SHP77 (cell line): Measurements from ENCODE around the gene HOXA11.

Experiments used
- DNase-seq, 2 experiments: peaks; one replicate each; lab custom pipeline; 2025; lab: John Stamatoyannopoulos, UW

Gene HOXA11

GRCh38 chr7:27147199-27148030, 37.6 kb downstream of the HOXA11 start, which contains the start of gene HOXA6:
Gene HOXA6 (minus strand): TSS chr7:27147774. CDS start chr7:27147749, 25 bp downstream.
- DNase-seq = no peak

DNA sequence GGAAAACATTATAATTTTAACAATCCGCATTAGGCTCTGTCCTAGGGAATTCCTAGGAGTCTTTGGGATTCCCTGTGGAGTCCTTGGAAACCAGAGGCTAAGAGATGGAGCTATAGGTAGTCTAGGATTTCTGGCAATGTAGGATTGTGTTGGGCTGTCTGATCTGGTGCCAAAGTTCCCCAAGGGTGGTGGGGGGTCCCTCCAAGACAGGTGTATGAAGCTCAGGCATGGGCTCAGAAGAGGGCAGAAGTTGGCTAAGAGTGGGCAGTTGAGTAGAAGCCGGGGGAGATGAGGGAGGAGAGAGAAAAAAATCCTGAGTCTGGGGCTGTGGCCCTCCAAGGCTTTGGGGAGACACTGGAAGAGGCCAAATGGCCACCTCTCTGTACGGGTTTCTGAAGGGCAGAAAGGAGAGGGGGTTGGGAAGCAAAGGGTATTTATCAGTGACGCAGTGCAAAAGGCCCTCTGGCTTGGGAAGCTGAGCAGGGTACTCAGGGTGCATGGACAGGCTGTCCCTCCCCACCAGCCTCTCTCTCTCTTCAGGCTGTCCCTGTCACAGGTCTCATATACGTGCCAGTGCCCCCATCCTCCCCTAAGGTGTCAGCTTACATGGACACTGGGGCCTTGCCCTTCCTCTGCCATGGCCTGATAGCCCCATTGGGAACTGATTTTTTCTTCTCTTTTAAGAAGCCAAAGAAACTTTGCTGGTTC, 38.4 kb downstream of the HOXA11 start:
- DNase-seq = no peak

DNA sequence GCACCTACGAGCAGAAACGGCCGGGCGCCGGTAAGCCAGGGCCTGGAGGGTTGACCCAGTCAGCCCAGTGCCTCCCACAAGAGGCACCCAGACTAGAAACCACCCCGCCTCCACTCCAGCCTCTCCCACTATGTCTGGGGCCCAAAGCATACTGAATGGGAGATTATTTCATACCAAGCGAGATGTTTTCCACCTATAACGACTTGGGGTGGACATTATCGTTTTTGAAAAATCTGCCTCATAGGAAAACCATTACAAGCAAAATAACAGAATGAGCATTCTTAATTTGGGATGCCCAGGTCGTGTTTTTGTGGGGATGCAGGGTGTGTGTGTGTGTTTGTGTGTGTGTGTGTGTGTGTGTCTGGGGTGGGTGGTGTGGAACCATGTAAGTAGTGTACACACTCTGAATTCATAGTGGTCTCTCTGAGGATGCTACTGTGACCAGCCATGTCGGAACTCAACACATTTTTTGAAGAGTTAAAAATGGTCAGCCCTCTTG, 39.1 kb downstream of the HOXA11 start:
- DNase-seq = no peak

DNA sequence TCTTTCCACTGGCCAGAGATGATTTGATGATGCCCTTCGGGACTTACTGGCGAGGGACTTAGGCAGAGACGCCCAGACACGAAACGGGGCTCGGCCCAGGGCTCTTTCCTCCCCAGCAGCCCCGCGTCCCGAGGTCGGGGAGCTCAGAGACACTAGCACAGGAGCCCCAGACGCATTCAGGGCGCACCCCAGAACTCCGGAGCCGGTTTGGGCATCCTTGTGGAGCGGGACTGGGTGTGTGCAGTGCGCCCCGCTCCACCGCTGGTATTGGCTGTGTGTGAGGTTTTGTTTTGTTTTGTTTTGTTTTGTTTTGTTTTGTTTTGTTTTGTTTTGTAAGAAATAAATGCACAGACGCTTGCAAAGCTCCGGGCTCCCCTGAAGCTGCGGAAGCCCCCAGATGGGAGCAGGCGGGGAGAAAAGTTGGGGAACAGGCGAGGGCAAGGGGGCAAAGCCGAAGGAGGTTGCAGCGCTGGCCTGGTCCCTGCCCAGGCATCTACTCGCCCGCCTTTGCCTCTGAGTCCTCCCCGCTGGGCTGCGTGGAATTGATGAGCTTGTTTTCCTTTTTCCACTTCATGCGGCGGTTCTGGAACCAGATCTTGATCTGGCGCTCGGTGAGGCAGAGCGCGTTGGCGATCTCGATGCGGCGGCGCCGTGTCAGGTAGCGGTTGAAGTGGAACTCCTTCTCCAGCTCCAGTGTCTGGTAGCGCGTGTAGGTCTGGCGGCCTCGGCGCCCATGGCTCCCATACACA, 39.7 kb downstream of the HOXA11 start:
- no peak for DNase-seq

DNA sequence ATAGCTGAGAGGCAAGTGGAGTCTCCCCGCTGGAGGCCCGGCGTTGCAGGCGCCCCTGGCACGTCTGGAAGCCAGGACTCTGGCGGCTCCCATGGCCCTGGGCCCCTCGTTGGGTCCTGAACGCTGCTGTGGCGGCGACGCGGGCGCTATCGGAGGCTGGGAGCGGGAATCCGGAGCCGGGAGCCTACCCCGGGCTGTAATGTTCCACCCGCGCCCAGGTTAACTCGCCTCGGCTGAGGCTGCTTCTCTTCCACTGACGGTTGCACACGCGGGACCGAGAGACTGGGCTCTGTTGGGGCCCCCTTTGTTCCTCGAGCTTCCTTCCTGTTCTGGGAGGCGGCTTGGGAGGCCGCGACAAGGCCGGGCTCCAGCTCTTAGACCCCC, 40.3 kb downstream of the HOXA11 start:
- no peak for DNase-seq

DNA sequence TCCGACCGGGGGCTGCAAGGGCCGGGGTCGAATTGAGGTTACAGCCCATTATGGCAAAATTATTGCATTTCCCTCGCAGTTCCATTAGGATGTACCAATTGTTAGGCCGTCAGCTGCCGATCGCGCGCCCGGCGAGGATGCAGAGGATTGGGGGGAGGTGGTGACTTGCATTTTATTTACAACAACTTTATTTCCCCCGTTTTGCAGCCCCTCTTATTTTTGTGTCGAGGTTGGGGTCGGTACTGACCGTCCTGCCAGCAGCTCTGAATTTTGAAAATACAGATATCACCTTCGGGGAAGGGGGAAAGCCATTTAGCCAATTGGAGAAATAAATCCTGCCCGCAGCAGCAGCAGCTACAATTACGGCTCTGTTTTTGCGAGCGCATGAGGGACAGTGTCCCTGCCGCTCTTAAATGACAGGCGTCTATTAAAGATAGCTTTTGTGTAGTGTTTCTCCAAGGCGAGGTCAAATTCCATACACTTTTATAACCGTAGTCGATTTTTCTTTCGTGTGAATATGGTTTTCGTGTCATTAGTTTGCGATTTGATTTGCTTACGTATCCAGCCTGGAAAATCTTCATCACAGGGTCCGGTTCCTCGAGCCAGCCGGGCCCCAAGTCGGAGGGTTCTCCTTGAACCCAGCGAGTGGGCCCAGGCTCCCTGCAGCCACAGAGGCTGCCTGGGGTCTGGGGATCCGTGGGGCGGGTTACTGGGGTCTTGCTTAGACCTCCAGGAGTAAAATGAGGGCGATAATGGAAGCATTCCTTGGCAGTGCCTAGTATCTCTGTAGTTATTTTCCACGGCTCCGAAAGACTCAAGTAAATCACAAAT, 40.9 kb downstream of the HOXA11 start:
- DNase-seq = no peak

GRCh38 chr7:27143023-27143949, 41.7 kb downstream of the HOXA11 start, which contains the start of gene HOXA5:
Gene HOXA5 (minus strand): TSS chr7:27143681. CDS start chr7:27143607, 74 bp downstream.
- DNase-seq = no peak

DNA sequence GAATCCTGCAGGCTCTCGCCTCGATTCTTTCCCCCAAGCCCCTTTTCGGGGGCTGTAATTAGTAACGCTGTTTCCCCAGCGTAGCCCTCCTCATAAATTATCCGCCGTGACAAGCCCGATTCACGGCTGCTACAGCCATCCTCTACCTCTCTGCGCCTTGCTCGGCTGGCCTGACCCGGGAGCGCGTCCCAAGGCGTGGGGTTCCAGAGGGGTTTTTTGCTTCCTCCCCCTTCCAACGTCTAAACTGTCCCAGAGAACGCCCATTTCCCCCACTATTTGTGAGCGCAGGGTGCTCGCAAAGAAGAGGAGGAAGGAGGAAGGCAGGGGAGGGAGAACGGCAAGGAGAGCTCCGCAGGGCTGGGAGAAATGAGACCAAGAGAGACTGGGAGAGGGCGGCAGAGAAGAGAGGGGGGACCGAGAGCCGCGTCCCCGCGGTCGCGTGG, 42.4 kb downstream of the HOXA11 start:
- no peak for DNase-seq

- no peak for DNase-seq
Measured at GRCh38 chr7:27141923-27142579, 43.0 kb downstream of the HOXA11 start.

- DNase-seq = no peak
Measured at GRCh38 chr7:27141137-27141922, 43.7 kb downstream of the HOXA11 start.

DNA sequence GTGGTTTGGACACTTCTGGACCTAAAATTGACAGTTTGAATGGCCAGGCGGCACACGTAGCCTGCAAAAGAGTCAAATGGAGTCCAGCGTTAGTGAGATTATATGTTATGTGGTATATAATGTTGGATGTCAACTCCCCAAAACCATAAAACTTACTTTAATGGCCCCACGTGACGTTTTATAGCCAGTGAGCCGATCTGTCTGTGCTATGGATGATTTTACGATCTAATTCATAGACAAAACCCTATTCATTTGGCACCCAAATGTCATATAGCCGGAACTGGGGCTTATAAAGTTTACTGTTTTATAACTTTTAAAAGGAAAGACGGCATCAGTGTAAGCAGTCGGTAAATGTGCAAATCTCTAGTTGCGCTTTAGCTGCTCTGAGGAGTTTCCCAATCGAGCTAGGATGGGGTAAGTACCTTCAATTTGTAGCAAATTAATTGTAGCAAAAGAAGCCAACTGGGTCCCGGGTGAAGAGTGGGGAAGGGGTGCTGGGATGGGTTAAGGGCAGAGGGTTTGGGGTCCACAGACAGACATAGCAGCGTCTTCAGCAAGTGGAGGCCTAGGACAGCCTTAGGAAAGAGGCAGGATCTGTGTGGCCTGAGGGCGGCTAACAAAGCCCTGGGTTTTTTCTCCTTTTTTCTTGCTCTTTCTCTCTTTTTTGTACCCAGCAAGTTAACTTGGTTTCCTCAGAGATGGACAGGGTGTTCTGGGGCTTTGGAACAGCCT, 44.7 kb downstream of the HOXA11 start:
- no peak for DNase-seq

- no peak for DNase-seq
Measured at GRCh38 chr7:27139334-27140125, 45.5 kb downstream of the HOXA11 start.

- DNase-seq = no peak
Measured at GRCh38 chr7:27138985-27139333, 46.1 kb downstream of the HOXA11 start.

- DNase-seq = no peak
Measured at GRCh38 chr7:27138472-27138871, 46.6 kb downstream of the HOXA11 start.

GRCh38 chr7:27137640-27138315, 47.3 kb downstream of the HOXA11 start:
- DNase-seq = no peak

DNA sequence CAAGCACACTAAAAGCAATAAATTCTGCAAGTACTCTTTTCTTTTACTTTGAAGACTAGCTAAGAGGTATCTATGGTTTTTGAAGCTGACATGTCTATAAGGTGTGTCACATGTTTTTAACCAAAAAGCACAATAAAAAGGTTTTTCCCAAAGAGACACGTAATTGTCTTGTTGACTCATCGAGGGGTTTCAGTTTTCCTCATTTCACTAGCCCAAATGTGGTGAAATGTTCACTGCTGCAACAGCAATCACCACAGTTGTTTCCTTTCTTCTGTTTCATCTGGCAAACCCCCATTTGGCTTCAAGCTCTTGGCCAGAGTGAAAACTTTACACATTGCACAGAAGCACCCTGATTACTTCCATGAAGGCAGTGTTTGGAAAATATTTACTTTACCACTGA, 50.6 kb downstream of the HOXA11 start:
- DNase-seq = no peak
